Measurements from ENCODE around the gene IFT122. TPM values are rescaled to one million over a fixed set of nuclear protein-coding genes. Genes with fewer than 3 reads are reported as not detected.
"Not testable (repeated sequence)": the region's sequence is repeated elsewhere in the genome, so short reads cannot be mapped to it uniquely, and the experiment has no call there.

IFT122 gene
- total RNA-seq, 2 experiments from 2014 or later, result 15.6 to 34.0 TPM

- no peak overlapping the region for H3K4me3 Mint-ChIP-seq
- no peaks in the 10 kb centered on the region for H3K9me3 Mint-ChIP-seq (ENCODE audit: low read depth)
- CTCF ChIA-PET, result interaction anchor here (1.2 kb wide), 1 partner anchor 20 kb away, joined by 3 read pairs; no protein-coding TSS in a partner anchor
- ATAC-seq (no peak), DNase-seq (no peak)
- no peaks in the 10 kb centered on the region for H3K36me3 Mint-ChIP-seq
- no peak overlapping the region for H3K27ac Mint-ChIP-seq
- H3K4me1 Mint-ChIP-seq, result peaks cover 10% of the 10 kb centered on the region
- H3K27me3 Mint-ChIP-seq, result no peaks in the 10 kb centered on the region
Observed at GRCh38 chr3:129403450-129403849, 36.6 kb upstream of the IFT122 start.

DNA sequence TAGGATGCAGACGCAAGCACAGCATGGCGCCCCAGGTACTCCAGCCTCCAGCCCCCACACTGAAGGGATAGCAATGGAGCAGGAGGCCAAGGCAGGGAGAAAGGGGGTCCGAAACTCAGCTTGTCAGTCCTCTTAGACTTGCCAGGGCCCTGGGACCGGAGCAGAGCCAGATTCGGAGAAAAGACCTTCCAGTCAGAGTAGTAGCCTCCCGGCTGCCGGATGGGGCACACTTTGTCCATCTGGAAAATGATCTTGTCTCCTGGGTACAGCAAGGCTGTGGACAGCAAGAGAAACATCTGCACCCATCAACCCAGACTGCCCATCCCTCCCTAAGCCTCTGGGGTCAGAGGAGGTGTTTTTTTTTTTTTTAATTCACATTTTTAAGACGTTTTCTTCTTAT lies 35.9 kb upstream of the IFT122 start:
- CTCF ChIA-PET, result no interaction called here
- no peaks in the 10 kb centered on the region for H3K27me3 Mint-ChIP-seq

DNA sequence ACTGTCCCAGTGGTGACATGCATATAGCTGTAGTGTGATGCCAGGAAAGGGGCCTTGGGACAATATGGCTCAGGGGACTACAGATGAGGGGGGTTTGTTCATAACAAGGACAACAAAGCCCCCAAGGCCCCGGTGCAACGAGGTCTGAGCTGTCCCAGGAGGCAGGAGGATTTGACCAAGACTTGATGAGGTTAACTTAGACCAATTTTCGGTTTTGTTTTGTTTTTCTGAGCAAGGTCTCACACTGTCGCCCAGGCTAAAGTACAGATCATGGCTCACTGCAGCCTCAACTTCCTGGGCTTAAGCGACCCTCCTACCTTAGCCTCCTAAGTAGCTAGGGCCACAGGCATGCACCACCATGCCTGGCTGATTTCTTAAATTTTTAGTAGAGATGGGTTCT lies 35.4 kb upstream of the IFT122 start:
- no peak overlapping the region for H3K27ac Mint-ChIP-seq
- H3K4me1 Mint-ChIP-seq, result peaks cover 4% of the 10 kb centered on the region
- no peak for ATAC-seq
- H3K9me3 Mint-ChIP-seq (ENCODE audit: low read depth), result no peaks in the 10 kb centered on the region
- no peak overlapping the region for H3K4me3 Mint-ChIP-seq
- no peak for DNase-seq
- no peaks in the 10 kb centered on the region for H3K36me3 Mint-ChIP-seq
- H3K27me3 Mint-ChIP-seq, result no peaks in the 10 kb centered on the region
- CTCF ChIA-PET, result no interaction called here

More for the DNA sequence above, 35.9 kb upstream of the IFT122 start:
- H3K9me3 Mint-ChIP-seq (ENCODE audit: low read depth), result no peaks in the 10 kb centered on the region
- no peaks in the 10 kb centered on the region for H3K36me3 Mint-ChIP-seq
- peaks cover 6% of the 10 kb centered on the region for H3K4me1 Mint-ChIP-seq
- no peak for ATAC-seq
- H3K27ac Mint-ChIP-seq, result no peak overlapping the region
- DNase-seq, result no peak
- no peak overlapping the region for H3K4me3 Mint-ChIP-seq

DNA sequence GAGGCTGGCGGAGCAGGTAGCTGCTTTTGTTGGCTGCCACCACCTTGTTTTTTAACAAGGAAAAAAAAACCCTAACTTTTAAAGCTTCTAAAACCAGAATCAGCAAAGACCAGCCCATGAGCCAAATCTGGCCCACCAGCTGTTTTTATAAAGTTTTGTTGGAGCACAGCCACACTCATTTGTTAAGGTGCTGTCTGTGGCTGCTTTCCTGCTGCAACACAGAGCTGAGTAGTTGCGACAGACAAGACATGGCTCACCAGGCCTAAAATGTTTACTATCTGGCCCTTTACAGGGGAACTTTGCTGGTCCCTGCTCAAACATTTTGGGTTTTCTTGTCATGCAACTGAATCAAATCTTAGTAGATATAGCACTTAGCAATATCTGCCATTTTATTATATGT lies 30.5 kb upstream of the IFT122 start:
- CTCF ChIA-PET, result interaction anchor here (1.2 to 2.2 kb wide), 2 partner anchors 10 to 26 kb away, joined by 3 to 10 read pairs; no protein-coding TSS in a partner anchor
- no peaks in the 10 kb centered on the region for H3K36me3 Mint-ChIP-seq
- no peak for DNase-seq
- H3K27ac Mint-ChIP-seq, result no peak overlapping the region
- no peak overlapping the region for H3K4me3 Mint-ChIP-seq
- H3K4me1 Mint-ChIP-seq, result peaks cover 6% of the 10 kb centered on the region
- peaks cover 2% of the 10 kb centered on the region for H3K27me3 Mint-ChIP-seq
- no peaks in the 10 kb centered on the region for H3K9me3 Mint-ChIP-seq (ENCODE audit: low read depth)
- ATAC-seq, result no peak

GRCh38 chr3:129410971-129411370 lies 29.1 kb upstream of the IFT122 start:
- CTCF ChIA-PET, result interaction anchor here (1.0 kb wide), 2 partner anchors 11 to 441 kb away, joined by 3 read pairs; no protein-coding TSS in a partner anchor
- no peak for ATAC-seq
- Mint-ChIP-seq H3K4me3 (no peak overlapping the region), H3K4me1 (peaks cover 6% of the 10 kb centered on the region), H3K9me3 (ENCODE audit: low read depth) (no peaks in the 10 kb centered on the region), H3K27ac (no peak overlapping the region), H3K27me3 (peaks cover 5% of the 10 kb centered on the region), H3K36me3 (no peaks in the 10 kb centered on the region)
- DNase-seq, result no peak

- DNase-seq (no peak), ATAC-seq (no peak)
- Mint-ChIP-seq H3K27me3 (peaks cover 5% of the 10 kb centered on the region), H3K27ac (no peak overlapping the region), H3K9me3 (ENCODE audit: low read depth) (no peaks in the 10 kb centered on the region), H3K4me3 (no peak overlapping the region), H3K36me3 (no peaks in the 10 kb centered on the region), H3K4me1 (peaks cover 6% of the 10 kb centered on the region)
- CTCF ChIA-PET, result interaction anchor here (2.0 kb wide), 1 partner anchor 13 kb away, joined by 8 read pairs; no protein-coding TSS in a partner anchor
Observed at GRCh38 chr3:129412542-129413198, 27.4 kb upstream of the IFT122 start.

GRCh38 chr3:129413238-129413637 lies 26.8 kb upstream of the IFT122 start:
- H3K27me3 Mint-ChIP-seq; H3K9me3 Mint-ChIP-seq (ENCODE audit: low read depth); ATAC-seq; H3K4me1 Mint-ChIP-seq; DNase-seq; H3K27ac Mint-ChIP-seq; H3K36me3 Mint-ChIP-seq; H3K4me3 Mint-ChIP-seq: not testable (repeated sequence)
- CTCF ChIA-PET, result interaction anchor here (2.0 kb wide), 2 partner anchors 14 to 15 kb away, joined by 4 to 8 read pairs; partner anchors contain the start of gene EFCAB12

DNA sequence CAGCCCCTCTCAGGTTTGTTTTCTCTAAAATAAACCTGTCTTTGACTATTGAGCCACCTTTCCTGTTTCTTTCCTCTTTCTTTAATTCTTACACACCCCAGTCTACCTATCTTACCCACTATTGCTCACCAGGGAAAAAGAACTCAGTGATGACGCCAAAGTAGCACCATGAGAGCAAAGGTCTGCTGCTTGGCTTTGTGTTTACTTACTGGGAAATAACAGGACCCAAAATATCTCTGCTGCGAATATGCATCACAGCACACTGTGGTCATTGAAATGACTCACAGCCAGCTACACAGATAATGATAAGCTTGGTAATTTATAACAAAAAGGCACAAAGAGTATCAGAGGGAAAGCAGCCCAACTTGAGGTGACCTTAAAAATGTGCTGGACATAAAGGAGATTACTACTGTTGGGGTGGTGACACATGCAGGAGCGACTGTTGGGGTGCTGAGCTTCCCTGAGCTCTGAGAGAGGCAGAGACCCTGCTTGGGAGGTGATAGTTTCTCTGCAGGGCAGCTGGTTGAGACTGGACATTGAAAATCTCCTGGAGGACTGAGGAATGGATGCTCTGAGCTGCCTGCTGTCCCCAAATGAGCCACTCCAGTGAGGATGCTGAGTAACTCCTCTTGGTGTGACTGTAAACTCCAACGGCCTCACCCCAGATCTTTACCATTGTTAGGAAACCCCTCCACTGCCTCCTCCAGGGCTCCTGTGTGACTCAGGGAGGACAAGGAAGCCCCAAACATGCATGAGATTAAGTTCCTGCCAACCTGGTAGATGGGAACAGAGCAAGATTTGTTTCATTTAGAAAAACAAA lies 26.1 kb upstream of the IFT122 start:
- ATAC-seq (no peak), DNase-seq (no peak)
- peaks cover 5% of the 10 kb centered on the region for H3K27me3 Mint-ChIP-seq
- H3K4me3 Mint-ChIP-seq, result no peak overlapping the region
- no peak overlapping the region for H3K27ac Mint-ChIP-seq
- CTCF ChIA-PET, result interaction anchor here (2.0 kb wide), 2 partner anchors 14 to 15 kb away, joined by 4 to 8 read pairs; partner anchors contain the start of gene EFCAB12
- peaks cover 6% of the 10 kb centered on the region for H3K4me1 Mint-ChIP-seq
- H3K36me3 Mint-ChIP-seq, result no peaks in the 10 kb centered on the region
- H3K9me3 Mint-ChIP-seq (ENCODE audit: low read depth), result no peaks in the 10 kb centered on the region

DNA sequence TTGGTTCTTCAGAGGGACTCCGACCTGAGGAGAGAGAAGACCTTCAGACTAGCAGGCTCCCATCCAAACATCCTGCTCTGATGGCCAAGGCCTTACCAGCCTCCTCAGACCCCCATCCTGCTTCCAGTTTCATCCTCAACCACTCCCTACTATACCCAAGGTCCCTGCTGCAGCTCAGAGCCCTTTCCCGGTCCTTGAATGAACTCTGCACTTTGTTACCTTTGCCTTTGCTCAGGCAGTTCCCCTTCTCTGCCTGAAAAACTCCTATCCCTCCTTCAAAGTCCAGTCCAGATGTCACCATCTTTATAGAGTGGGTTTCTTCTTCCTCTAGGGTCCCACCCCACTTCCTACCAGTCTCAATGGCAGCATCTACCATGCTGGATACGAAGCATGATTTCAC lies 24.6 kb upstream of the IFT122 start:
- peaks cover 6% of the 10 kb centered on the region for H3K4me1 Mint-ChIP-seq
- H3K36me3 Mint-ChIP-seq, result no peaks in the 10 kb centered on the region
- H3K27ac Mint-ChIP-seq, result no peak overlapping the region
- CTCF ChIA-PET, result interaction anchor here (2.0 kb wide), 1 partner anchor 13 kb away, joined by 4 read pairs; the partner anchor contains the start of gene EFCAB12
- ATAC-seq (no peak), DNase-seq (no peak)
- H3K27me3 Mint-ChIP-seq, result peaks cover 5% of the 10 kb centered on the region
- no peak overlapping the region for H3K4me3 Mint-ChIP-seq
- H3K9me3 Mint-ChIP-seq (ENCODE audit: low read depth), result no peaks in the 10 kb centered on the region

- DNase-seq, result no peak
- H3K9me3 Mint-ChIP-seq (ENCODE audit: low read depth), result no peaks in the 10 kb centered on the region
- CTCF ChIA-PET, result no interaction called here
- H3K27ac Mint-ChIP-seq, result no peak overlapping the region
- no peak for ATAC-seq
- H3K4me1 Mint-ChIP-seq, result peaks cover 6% of the 10 kb centered on the region
- no peaks in the 10 kb centered on the region for H3K36me3 Mint-ChIP-seq
- no peak overlapping the region for H3K4me3 Mint-ChIP-seq
- peaks cover 5% of the 10 kb centered on the region for H3K27me3 Mint-ChIP-seq
Observed at GRCh38 chr3:129415830-129416229, 24.2 kb upstream of the IFT122 start.

DNA sequence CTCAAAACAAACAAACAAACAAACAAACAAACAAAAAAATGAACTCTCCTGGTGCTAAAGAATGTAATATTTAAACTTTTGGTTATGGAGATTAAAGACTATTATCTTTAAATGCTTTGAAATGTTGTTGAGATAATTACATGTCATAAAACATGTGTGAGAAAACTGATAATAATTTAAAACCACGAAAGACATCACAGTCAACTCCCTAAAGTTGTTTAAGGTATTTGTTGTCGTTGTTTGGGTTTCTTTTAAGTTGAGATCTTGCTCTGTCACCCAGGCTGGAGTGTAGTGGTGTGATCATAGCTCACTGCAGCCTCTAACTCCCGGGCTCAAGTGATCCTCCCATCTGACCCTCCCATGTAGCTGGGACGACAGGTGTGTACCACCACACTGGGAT lies 23.6 kb upstream of the IFT122 start:
- CTCF ChIA-PET, result no interaction called here
- no peak overlapping the region for H3K27ac Mint-ChIP-seq
- H3K27me3 Mint-ChIP-seq, result peaks cover 5% of the 10 kb centered on the region
- H3K36me3 Mint-ChIP-seq, result no peaks in the 10 kb centered on the region
- ATAC-seq (no peak), DNase-seq (no peak)
- no peaks in the 10 kb centered on the region for H3K9me3 Mint-ChIP-seq (ENCODE audit: low read depth)
- H3K4me3 Mint-ChIP-seq, result no peak overlapping the region
- peaks cover 6% of the 10 kb centered on the region for H3K4me1 Mint-ChIP-seq

- Mint-ChIP-seq H3K27me3 (peaks cover 5% of the 10 kb centered on the region), H3K36me3 (no peaks in the 10 kb centered on the region), H3K9me3 (ENCODE audit: low read depth) (no peaks in the 10 kb centered on the region), H3K4me1 (peaks cover 6% of the 10 kb centered on the region), H3K4me3 (no peak overlapping the region), H3K27ac (no peak overlapping the region)
- no peak for DNase-seq
- CTCF ChIA-PET, result no interaction called here
- ATAC-seq, result no peak
Observed at GRCh38 chr3:129417326-129417725, 22.7 kb upstream of the IFT122 start.

DNA sequence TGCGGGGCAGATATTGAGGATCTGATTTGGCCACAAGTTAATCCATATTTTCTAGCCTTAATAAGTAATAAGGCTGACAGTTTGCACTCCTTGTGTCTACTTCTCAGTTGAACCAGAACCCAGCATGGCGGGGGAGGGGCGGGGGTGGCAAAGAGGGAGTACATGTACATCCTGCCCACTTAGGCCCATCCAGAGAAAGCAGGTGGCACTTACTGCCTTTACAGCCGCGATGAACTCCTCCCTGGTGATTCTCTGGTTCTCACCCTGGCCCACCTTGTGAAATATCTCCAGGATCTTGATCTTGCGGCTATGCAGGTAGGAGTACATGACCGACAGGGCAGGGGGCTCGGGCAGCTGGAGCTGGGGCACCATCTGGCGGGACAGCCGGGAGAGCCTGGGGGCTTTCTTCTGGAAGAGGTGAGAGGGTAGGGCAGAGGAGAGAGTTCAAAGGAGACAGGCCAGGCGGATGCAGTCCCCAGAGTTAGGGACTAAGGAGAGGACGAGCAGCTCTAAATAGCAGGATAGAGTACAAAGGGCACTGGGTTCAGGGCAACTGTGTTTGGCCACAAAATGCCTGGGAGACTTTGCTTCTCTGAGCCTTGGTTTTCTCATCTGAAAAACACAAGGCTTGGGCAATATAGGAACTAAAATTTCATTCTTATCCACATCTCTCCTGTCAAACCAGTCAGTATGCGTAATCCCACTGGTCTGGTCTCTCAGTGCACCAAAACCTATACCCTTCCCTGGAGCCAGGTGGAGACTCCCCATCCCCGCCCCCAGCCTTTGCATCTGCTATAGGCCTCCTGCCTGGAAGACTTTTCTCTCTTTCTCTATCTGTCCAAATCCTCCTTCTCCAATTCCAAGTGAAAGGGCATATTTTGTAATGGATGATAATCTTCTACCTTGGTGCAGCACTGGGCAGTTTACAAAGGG lies 21.7 kb upstream of the IFT122 start:
- Mint-ChIP-seq H3K9me3 (ENCODE audit: low read depth) (no peaks in the 10 kb centered on the region), H3K4me1 (peaks cover 6% of the 10 kb centered on the region), H3K27me3 (peaks cover 3% of the 10 kb centered on the region), H3K4me3 (no peak overlapping the region), H3K27ac (no peak overlapping the region), H3K36me3 (no peaks in the 10 kb centered on the region)
- DNase-seq (no peak), ATAC-seq (no peak)
- CTCF ChIA-PET, result interaction anchor here (1.3 kb wide), 1 partner anchor 18 kb away, joined by 4 read pairs; no protein-coding TSS in a partner anchor
